NB4 (cell line): Measurements from ENCODE around the gene SH2D1B.
"Not testable (repeated sequence)": the region's sequence is repeated elsewhere in the genome, so short reads cannot be mapped to it uniquely, and the experiment has no call there.

Experiments
- DNase-seq: peaks from one replicate; pipeline ENCODE4 v3.0.0; 2010; ENCODE audit warnings: low read depth
- H3K4me3 ChIP-seq: one replicate; pipeline ENCODE4 v1.5.1; 2011; ENCODE audit warnings: mild to moderate bottlenecking, low read depth, low read length, moderate library complexity
- CTCF ChIP-seq: IDR thresholded peaks from one replicate; pipeline ENCODE4 v1.5.1; 2012; ENCODE audit warnings: low read depth, low read length
- MAX ChIP-seq: IDR thresholded peaks from 2 replicates; pipeline ENCODE4 v1.6.1; 2011; ENCODE audit warnings: low read depth, low read length
- MYC ChIP-seq: IDR thresholded peaks from 2 replicates; pipeline ENCODE4 v1.6.1; 2011; ENCODE audit warnings: low read depth, low read length
- POLR2A ChIP-seq: IDR thresholded peaks from 2 replicates; pipeline ENCODE4 v1.6.1; 2011; ENCODE audit warnings: mild to moderate bottlenecking; ENCODE audit not compliant: insufficient read length; ENCODE audit errors: extremely low read depth

SH2D1B gene

GRCh38 chr1:162353702-162354101, 58.2 kb downstream of the SH2D1B start:
- TF ChIP-seq POLR2A = no peak
- no peak for TF ChIP-seq MAX
- TF ChIP-seq CTCF = no peak
- peak; percentile 12 for DNase-seq
- H3K4me3 ChIP-seq = no peak overlapping the region

DNA sequence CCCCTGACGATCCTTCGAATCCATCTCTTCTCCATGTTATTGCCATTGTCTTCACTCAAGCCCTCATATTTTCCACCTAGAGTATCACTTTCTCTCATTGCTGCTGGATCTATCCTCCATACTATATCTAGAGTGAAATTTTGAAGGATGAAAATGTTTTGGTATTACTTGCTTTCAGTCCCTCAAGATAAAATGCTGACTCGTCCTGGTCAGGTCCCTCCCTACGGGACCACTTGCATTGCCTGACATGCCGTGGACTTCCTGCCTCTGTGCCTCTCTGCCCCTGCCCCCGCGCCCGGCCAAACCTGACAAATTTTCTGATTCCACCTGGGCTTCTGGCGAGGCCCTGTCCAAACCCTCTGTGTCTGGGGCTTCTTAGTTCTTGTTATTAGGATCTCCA, 58.9 kb downstream of the SH2D1B start:
- peak; percentile 14 for DNase-seq
- no peak overlapping the region for H3K4me3 ChIP-seq
- TF ChIP-seq POLR2A (no peak), MYC (no peak), CTCF (no peak), MAX (no peak)

- not testable (repeated sequence) for DNase-seq, H3K4me3 ChIP-seq
Observed at GRCh38 chr1:162351874-162352273, 60.1 kb downstream of the SH2D1B start.

GRCh38 chr1:162351246-162351842, 60.6 kb downstream of the SH2D1B start:
- TF ChIP-seq MYC = no peak
- TF ChIP-seq POLR2A = no peak
- no peak for TF ChIP-seq CTCF
- no peak for TF ChIP-seq MAX
- DNase-seq = no peak
- H3K4me3 ChIP-seq = no peak overlapping the region

DNA sequence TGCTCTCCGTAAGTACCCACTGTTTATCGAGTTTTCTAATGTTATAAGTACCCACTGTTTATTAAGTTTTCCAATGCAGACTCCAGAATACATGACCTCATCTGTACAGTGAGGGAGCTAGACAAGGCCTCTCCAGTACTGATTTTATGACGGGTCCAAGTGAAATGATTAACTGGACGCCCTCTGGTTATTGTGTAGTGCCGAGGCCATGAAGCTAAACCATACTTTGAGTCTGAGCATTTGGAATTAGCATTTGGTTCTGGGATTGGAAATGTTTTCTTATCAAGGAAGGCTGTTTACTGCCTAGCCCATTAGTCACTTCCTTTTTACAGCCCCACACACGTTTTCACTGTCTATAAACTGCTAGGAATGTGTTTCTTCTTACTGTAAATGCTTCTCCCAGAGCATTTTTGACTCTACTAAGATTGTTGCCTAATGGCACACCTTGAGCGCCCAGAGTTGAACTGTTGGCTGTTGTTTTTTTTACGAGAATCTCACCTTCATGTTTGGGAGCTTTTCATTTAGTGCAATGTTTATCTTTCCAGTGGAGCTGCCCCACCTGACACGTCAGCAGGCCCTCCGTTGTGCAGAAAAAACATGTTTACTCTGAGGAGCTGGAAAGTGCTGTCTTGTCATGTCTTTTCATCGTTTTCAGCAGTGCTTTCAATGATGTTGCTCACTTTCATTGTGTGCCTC, 62.2 kb downstream of the SH2D1B start:
- no peak overlapping the region for H3K4me3 ChIP-seq
- no peak for DNase-seq
- TF ChIP-seq POLR2A = no peak
- TF ChIP-seq MAX = no peak
- TF ChIP-seq CTCF = no peak
- no peak for TF ChIP-seq MYC

DNA sequence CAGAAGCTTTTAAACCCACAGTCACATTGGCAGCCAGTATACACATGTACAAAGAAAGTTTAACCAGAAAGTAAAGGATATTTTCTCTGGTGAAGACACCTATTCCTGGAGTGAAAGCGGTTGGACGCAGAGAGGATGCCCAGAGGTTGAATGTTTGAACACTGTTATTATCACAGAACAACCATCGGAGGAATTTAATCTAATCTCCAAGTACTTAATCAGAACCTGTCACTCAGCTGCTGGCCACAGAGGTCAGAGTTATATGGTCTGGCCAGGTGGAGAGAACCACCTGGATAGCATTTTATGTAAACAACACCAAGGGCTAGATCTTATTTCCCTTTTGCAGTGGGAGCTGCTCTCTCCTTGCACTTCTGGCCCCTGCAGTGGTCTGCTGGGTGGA, 64.7 kb downstream of the SH2D1B start:
- H3K4me3 ChIP-seq = no peak overlapping the region
- no peak for TF ChIP-seq CTCF
- TF ChIP-seq MYC = no peak
- no peak for TF ChIP-seq POLR2A
- TF ChIP-seq MAX = no peak
- no peak for DNase-seq
